GM18511 (cell line): ENCODE measurements around the gene ITPR1.

Experiments
- ATAC-seq: cut with Tn5 transposase; IDR thresholded peaks from one replicate; pipeline ENCODE4 v1.9.1; 2021; ENCODE audit warnings: mild to moderate bottlenecking, moderate library complexity; ENCODE audit not compliant: unreplicated experiment

Gene ITPR1

DNA sequence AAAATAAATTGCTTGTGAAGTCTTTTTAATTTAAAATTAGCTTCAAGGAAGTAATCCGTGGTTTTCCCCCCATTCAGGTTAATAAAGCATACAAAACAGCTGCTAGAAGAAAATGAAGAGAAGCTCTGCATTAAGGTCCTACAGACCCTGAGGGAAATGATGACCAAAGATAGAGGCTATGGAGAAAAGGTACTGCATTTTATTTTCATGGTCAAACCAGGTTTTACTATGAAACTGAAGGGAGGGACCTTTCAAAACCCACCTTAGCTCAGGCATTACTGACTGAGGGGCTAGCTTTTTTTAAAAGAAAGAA lies 218.5 kb downstream of the ITPR1 start:
- ATAC-seq: peak; percentile 47

GRCh38 chr3:4712109-4712508 lies 219.0 kb downstream of the ITPR1 start:
- ATAC-seq: no peak

- ATAC-seq: no peak
These were observed 220.9 kb downstream of the ITPR1 start for GRCh38 chr3:4714045-4714444.

DNA sequence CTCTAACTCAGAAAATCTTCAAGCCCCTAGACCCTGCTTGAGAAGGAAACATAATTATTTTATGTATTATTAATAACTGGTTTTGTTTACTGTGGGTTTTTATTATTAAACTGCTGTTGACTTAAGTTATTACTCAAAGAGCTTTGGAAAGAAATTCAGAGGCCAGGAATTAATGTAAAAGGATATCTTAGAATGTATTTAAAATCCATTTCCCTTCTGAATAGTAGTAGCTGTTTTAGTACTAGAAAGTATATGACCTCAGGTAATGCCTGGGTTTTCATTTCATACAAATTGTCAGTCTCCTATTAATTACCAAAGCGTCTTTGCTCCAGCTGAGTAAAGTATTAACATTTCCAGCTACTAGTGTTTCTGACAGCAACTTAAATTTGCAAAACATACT lies 223.1 kb downstream of the ITPR1 start:
- no peak for ATAC-seq

- no peak for ATAC-seq
These were observed 223.7 kb downstream of the ITPR1 start for GRCh38 chr3:4716706-4717362.

- no peak for ATAC-seq
These were observed 224.2 kb downstream of the ITPR1 start for GRCh38 chr3:4717363-4717740.

- ATAC-seq: no peak
These were observed 225.1 kb downstream of the ITPR1 start for GRCh38 chr3:4718179-4718736.

DNA sequence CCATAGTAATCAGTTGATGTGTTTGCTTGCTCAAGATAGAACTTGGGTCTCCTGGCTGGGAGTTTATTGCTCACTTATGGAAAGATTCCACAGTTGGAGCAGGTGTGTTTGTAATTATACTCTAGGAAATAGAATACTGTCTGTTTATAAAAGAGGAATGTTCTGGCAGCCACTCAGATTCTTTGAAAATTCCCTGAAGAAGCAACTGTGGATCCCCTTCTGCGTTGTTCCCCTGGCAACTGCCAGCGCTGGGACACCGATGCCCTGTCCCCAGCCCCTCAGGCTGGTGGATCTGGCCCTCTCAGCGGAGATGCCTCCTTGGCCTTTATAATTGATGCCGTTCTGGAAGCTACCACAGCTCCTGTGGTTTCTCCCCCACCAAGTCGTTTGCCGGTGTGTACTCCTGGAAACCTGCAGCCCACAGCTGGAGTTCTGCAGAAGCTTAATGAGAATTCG lies 225.9 kb downstream of the ITPR1 start:
- no peak for ATAC-seq

GRCh38 chr3:4720316-4721075 lies 227.3 kb downstream of the ITPR1 start:
- ATAC-seq: no peak

DNA sequence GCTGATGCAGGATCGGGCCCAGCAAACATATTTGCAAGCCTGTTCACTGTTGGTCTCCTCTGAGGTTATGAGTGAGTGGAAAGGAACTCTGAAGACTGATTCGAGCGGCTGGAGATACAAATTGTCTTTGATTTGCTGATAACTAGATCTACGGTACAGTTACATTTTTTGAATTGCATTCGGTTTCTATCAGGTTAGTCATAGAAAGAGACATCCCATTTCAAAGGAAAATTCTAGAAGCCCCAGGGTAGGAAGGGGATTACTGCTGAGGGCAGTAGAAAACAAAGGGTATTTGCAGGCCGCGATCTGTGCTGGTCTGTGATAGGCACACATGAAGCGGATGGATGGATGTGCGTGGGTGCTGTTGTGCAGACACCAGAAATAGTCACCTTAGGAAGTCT lies 228.4 kb downstream of the ITPR1 start:
- ATAC-seq: no peak

DNA sequence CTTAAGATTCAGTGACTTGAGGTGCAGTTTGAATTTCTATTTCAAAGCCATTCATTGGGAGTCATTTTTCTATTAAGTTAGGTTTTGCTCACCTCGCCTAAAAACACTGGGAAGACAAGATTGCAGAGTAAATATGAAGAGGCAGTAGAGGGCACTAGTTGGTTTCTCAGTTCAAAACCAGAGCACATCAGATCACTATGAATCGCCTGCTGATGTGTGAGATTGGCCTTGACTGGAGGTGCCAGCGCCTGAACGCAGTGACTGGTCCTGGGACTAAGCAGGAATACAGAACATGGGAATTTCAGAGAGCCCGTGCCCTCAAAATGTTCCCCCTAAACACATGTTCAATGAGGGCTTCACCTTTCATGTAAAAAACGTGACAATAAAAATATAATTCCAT lies 229.0 kb downstream of the ITPR1 start:
- ATAC-seq: peak; percentile 81

DNA sequence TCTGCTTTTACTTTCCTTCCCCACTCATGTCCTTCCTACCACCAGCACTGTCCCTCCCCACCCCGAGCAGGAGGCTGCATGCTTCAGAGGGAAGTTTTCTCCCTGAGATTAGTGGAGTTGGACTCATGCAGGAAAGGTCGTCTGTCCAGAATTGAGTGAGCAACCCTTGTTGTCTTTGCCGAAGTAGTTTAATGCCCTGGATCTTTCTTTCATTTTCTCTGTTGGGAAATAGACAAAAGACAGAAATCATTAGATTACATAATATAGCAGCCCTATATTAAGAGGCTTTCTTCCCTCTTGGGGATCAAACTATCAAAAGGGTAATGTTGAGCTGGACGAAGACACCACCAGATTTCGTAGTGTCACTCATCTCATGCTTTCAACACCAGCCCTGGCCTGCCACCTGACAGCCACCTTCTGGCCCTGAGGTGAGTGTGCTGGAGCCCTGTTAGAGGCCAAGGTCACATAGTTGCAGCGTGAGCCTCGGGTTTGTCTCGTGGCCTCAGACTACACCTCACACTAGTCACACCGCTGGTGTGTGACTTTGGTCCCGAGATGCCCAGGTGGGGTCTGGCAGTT lies 231.0 kb downstream of the ITPR1 start:
- no peak for ATAC-seq

GRCh38 chr3:4726549-4726948 lies 233.4 kb downstream of the ITPR1 start:
- no peak for ATAC-seq

DNA sequence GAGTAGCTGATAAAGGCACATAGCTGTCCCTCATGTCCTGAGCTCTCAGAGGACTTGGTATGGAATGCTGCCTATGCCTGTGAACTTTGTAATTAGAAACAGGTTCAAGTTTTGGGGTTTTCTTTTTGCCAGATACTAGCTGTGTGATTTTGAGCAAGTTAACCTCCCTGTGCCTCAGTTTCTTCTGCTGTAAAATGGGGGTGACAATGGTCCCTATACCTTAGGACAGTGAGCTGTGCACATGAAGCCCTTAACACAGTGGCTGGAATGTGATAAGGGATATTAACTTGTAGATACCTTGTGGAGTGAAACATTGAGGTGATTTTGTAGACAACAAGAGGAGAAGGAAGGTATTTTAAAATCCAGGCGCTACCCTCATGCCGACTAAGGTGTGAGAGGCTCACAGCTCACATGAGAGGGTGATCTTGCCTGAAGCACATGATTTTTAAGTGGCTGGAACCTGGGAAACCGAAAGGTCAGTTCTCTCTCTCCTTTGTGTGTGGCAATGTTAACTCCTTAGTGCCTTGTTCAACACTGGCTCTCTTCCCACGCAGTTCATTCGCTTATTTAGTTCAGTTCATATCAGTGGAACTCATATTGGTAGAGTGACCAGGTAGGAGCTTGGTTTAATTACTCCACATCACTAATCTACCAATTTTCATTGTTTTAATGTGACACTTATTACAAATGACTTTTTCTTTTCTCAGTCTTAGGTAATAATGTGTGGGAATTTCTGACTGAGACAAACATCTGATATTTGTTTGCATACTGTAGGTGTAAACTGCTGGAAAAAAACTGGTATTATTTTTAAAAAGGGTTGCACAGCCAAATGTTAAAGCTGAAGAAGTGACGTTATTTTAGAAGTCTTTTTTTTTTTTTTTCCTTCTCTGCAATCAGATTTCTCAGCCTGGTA lies 236.2 kb downstream of the ITPR1 start:
- ATAC-seq: no peak

GRCh38 chr3:4730719-4731118 lies 237.6 kb downstream of the ITPR1 start:
- ATAC-seq: no peak

- no peak for ATAC-seq
These were observed 238.5 kb downstream of the ITPR1 start for GRCh38 chr3:4731543-4732111.

DNA sequence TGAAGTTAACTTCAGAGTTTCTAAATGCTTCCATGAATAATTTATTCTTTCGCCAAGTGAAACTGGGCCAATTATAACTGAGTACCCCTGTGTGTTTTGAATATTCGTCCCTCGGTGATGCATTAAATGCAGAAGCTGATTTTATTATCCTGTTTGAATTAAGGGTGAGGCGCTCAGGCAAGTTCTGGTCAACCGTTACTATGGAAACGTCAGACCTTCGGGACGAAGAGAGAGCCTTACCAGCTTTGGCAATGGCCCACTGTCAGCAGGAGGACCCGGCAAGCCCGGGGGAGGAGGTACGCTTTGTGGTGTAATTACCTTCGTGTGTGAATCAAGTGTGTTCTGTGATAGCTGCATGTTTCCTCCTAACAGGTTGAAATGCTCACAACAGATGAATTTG lies 239.8 kb downstream of the ITPR1 start:
- ATAC-seq: no peak

- no peak for ATAC-seq
These were observed 241.3 kb downstream of the ITPR1 start for GRCh38 chr3:4734454-4734853.

DNA sequence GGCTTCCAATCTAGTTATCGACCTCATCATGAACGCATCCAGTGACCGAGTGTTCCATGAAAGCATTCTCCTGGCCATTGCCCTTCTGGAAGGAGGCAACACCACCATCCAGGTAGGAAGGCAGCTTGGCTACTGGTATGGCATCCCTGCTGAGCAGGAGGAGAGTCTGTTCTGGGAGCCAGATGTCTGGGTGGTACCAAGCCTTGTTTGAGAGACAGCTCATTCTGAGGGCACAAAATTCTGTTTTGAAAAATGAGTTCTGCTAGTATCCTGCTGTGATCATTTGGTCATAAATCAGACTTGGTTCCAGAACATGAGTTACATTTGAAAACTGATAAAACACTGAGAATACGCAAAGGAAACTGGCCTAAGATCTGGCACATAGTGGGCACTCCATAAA lies 242.1 kb downstream of the ITPR1 start:
- no peak for ATAC-seq

- no peak for ATAC-seq
These were observed 243.2 kb downstream of the ITPR1 start for GRCh38 chr3:4736284-4736861.
